GM19240 (cell line): Measurements from ENCODE around the gene TNNC1.

Source experiments
- DNase-seq: peaks from one replicate; pipeline ENCODE4 v3.0.0; 2011; ENCODE audit warnings: low spot score; ENCODE audit not compliant: insufficient read length

Gene TNNC1

DNA sequence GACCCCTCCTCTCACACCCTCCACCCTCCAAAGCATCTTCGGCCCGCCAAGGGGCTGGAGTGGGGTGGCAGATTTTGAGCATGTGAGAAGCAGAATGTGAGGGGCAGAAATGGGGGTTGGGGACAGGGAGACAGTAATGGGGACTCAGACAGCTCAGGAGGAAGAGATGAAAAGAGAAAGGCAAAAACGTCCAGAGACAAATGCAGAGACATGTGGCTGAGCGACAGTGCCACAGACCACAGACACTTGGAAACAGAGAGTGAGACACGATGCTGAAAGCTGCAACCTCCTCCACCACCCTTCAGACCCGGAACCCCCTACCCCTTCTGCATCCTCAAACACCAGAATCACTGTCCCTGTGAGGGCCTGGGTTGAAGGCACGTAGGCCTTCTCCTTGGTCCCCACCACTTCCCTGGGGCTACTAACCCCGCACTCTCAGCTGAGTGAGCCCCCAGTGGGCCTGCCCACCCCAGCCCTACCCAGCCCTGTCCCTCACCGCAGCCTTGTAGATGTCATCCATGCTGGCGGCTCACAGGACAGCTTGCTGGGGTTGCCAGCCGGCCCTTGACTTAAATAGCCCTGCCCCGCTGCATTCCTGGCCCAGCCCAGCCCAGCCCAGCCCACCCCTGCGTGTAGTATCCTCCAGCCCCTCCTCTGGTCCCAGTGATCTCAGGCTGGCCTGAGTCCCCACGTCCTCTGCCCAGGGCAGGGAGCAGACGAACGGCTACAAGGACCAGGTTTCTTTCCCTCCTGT, at the start of gene TNNC1:
TNNC1 (minus strand) TSS at position 546 of the 754 bp plus-strand sequence; CDS start at position 520, 26 bp downstream.
- no peak for DNase-seq

GRCh38 chr3:52502808-52503350, 49.0 kb upstream of the TNNC1 start:
- DNase-seq, result no peak

DNA sequence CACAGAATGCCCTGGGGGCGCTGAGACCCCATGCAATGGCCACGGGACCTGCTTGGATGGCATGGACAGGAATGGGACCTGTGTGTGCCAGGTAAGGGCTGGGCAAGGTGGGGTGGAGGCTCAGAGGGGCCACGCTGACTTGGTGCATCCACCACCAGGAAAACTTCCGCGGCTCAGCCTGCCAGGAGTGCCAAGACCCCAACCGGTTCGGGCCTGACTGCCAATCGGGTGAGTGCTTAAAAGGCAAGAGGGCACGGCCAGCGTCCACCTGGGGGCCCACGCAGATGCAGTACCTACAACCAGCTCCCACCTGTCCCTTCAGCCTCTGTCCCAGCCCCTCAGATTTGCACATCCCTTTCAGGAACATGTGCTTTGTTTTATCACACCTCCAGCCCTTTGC, 48.2 kb upstream of the TNNC1 start:
- no peak for DNase-seq

GRCh38 chr3:52501046-52501445, 47.2 kb upstream of the TNNC1 start:
- DNase-seq, result no peak

GRCh38 chr3:52498137-52499054, 44.6 kb upstream of the TNNC1 start:
- DNase-seq, result no peak

- no peak for DNase-seq
Observed at GRCh38 chr3:52495777-52496602, 42.1 kb upstream of the TNNC1 start.

- no peak for DNase-seq
Observed at GRCh38 chr3:52494886-52495495, 41.1 kb upstream of the TNNC1 start, which contains the start of gene STAB1. Gene STAB1 (plus strand): TSS chr3:52495338. CDS start chr3:52495414, 76 bp downstream.

DNA sequence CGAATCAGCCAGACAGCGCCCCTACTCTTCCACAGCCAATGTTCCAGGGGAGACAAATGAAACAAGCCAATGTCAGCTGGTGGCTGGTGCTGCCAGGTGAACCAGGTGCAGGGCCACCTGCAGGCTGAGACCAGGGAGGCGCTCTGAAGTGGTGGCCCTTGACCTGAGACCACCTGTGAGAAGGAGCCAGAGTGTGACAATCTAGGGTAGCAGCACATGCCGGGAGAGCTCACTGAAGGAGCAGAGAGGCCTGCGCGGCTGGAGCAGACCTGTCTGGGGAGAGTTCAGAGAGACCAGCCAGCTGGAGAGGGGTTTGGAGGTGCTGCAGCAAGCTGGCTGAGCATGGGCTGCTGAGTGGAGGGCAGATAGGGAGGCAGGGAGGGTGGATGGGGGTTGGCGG, 40.6 kb upstream of the TNNC1 start:
- no peak for DNase-seq

- no peak for DNase-seq
Observed at GRCh38 chr3:52493232-52494017, 39.6 kb upstream of the TNNC1 start.

DNA sequence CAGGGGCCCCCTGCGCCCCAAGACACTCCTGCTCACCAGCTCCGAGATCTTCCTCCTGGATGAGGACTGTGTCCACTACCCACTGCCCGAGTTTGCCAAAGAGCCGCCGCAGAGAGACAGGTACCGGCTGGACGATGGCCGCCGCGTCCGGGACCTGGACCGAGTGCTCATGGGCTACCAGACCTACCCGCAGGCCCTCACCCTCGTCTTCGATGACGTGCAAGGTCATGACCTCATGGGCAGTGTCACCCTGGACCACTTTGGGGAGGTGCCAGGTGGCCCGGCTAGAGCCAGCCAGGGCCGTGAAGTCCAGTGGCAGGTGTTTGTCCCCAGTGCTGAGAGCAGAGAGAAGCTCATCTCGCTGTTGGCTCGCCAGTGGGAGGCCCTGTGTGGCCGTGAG, 38.2 kb upstream of the TNNC1 start:
- no peak for DNase-seq

GRCh38 chr3:52490939-52491526, 37.2 kb upstream of the TNNC1 start:
- no peak for DNase-seq

DNA sequence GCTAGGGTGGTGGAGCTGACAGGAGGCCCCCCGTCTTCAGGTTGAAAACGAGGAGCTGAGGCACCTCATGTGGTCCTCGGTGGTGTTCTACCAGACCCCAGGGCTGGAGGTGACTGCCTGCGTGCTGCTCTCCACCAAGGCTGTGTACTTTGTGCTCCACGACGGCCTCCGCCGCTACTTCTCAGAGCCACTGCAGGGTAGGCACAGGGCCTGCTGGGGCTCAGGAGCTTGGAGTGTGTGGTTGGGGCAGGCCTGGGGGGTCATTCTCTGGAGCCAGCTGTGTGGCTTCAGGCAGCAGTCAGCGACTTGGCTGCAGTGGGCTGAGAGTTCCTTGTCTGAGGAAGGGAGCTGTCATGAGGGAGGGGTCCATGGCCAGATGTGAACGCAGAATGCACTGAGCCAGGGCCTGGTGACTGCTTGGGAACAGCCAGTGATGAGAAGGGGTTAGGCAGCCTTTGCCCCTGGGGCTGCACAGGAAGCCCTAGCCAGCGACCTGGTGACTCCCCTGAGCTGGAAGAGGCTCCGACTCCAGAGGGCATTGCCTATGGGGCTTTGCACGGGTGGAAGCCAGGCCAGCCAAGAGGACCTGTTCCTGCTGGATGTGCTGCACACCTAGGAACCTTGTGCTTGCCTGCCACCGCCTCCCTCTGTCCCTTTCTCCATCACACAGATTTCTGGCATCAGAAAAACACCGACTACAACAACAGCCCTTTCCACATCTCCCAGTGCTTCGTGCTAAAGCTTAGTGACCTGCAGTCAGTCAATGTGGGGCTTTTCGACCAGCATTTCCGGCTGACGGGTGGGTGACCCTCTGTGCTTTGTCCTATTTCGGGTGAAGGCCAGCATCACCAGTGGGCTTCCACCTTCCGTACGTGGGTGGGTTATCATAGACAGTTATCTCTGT, 36.4 kb upstream of the TNNC1 start:
- DNase-seq, result no peak

- no peak for DNase-seq
Observed at GRCh38 chr3:52489453-52489852, 35.6 kb upstream of the TNNC1 start.

DNA sequence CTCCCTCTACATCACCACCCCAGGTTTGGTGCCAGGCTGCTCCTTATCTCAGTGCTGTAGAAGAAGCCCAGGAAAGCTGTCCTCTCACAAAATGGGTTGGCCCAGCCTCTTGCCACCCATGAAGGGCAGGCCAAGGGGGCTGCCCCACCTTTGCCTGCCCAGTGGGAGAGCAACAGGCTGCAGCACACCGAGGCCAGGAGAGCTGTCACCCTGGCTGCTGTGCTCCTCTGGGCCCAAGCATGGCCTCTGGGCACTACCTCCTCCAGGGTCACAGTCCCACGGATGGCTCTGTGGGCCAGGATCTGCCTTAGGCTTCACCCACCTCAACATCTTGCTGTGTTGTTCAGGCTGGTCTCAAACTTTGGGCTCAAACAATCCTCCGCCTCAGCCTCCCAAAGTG, 34.9 kb upstream of the TNNC1 start:
- no peak for DNase-seq

- DNase-seq, result no peak
Observed at GRCh38 chr3:52487788-52488691, 34.2 kb upstream of the TNNC1 start.

DNA sequence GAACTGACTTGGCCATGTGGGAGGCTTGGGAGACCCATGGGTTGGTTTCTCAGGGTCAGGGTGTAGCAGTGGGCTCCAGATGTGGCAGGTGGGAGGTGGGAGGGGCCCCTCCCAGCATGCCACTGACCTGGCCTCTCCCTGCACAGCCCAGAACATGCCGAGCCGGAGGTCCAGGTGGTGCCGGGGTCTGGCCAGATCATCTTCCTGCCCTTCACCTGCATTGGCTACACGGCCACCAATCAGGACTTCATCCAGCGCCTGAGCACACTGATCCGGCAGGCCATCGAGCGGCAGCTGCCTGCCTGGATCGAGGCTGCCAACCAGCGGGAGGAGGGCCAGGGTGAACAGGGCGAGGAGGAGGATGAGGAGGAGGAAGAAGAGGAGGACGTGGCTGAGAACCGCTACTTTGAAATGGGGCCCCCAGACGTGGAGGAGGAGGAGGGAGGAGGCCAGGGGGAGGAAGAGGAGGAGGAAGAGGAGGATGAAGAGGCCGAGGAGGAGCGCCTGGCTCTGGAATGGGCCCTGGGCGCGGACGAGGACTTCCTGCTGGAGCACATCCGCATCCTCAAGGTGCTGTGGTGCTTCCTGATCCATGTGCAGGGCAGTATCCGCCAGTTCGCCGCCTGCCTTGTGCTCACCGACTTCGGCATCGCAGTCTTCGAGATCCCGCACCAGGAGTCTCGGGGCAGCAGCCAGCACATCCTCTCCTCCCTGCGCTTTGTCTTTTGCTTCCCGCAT, 33.4 kb upstream of the TNNC1 start:
- DNase-seq, result no peak
